ENCODE measurements around the gene GALNT10.
"Not testable (repeated sequence)": the region's sequence is repeated elsewhere in the genome, so short reads cannot be mapped to it uniquely, and the experiment has no call there.

Gene GALNT10

GRCh38 chr5:154190595-154191304, at the start of gene GALNT10:
Gene GALNT10, plus strand, starts transcription at chr5:154190733. Its CDS starts 134 bp downstream, at chr5:154190867.
- Mint-ChIP-seq H3K4me1 (peaks cover 37% of the 10 kb centered on the region), H3K9me3 (no peaks in the 10 kb centered on the region), H3K27ac (peak within 1 kb of the TSS; percentile 96), H3K36me3 (peaks cover 18% of the 10 kb centered on the region), H3K4me3 (peak within 1 kb of the TSS; percentile 88)
- no peak for DNase-seq (ENCODE audit: low spot score in 2 of 2)
- ATAC-seq, result peak; percentile 83

GRCh38 chr5:154141745-154142221, 48.8 kb upstream of the GALNT10 start:
- DNase-seq (ENCODE audit: low spot score in 2 of 2) (no peak), ATAC-seq (no peak)
- Mint-ChIP-seq H3K9me3 (no peaks in the 10 kb centered on the region), H3K4me1 (no peaks in the 10 kb centered on the region), H3K4me3 (no peak overlapping the region), H3K27ac (no peak overlapping the region), H3K36me3 (no peaks in the 10 kb centered on the region)

GRCh38 chr5:154143211-154143641, 47.3 kb upstream of the GALNT10 start:
- Mint-ChIP-seq H3K9me3 (no peaks in the 10 kb centered on the region), H3K4me1 (no peaks in the 10 kb centered on the region), H3K27ac (no peak overlapping the region), H3K36me3 (no peaks in the 10 kb centered on the region), H3K4me3 (no peak overlapping the region)
- ATAC-seq (no peak), DNase-seq (ENCODE audit: low spot score in 2 of 2) (no peak)

- no peaks in the 10 kb centered on the region for H3K9me3 Mint-ChIP-seq
- no peak overlapping the region for H3K4me3 Mint-ChIP-seq
- ATAC-seq (no peak), DNase-seq (ENCODE audit: low spot score in 2 of 2) (no peak)
- H3K4me1 Mint-ChIP-seq, result no peaks in the 10 kb centered on the region
- no peaks in the 10 kb centered on the region for H3K36me3 Mint-ChIP-seq
- no peak overlapping the region for H3K27ac Mint-ChIP-seq
Measured at GRCh38 chr5:154145268-154145667, 45.3 kb upstream of the GALNT10 start.

GRCh38 chr5:154146409-154146808, 44.1 kb upstream of the GALNT10 start:
- H3K4me1 Mint-ChIP-seq, result no peaks in the 10 kb centered on the region
- H3K36me3 Mint-ChIP-seq, result no peaks in the 10 kb centered on the region
- DNase-seq (ENCODE audit: low spot score in 2 of 2) (peak in 1 of 2 donors; percentile 34), ATAC-seq (no peak)
- H3K9me3 Mint-ChIP-seq, result no peaks in the 10 kb centered on the region
- H3K27ac Mint-ChIP-seq, result no peak overlapping the region
- no peak overlapping the region for H3K4me3 Mint-ChIP-seq

GRCh38 chr5:154147666-154148065, 42.9 kb upstream of the GALNT10 start:
- no peak for ATAC-seq
- no peaks in the 10 kb centered on the region for H3K9me3 Mint-ChIP-seq
- no peaks in the 10 kb centered on the region for H3K36me3 Mint-ChIP-seq
- H3K27ac Mint-ChIP-seq, result no peak overlapping the region
- DNase-seq (ENCODE audit: low spot score in 2 of 2), result peak in 1 of 2 donors; percentile 7
- H3K4me1 Mint-ChIP-seq, result no peaks in the 10 kb centered on the region
- no peak overlapping the region for H3K4me3 Mint-ChIP-seq

- not testable (repeated sequence) for H3K4me3 Mint-ChIP-seq
Measured at GRCh38 chr5:154150471-154150870, 40.1 kb upstream of the GALNT10 start.

GRCh38 chr5:154157483-154158378, 32.8 kb upstream of the GALNT10 start:
- Mint-ChIP-seq H3K36me3 (no peaks in the 10 kb centered on the region), H3K4me1 (no peaks in the 10 kb centered on the region), H3K27ac (peak overlapping the region; percentile 3), H3K4me3 (no peak overlapping the region), H3K9me3 (no peaks in the 10 kb centered on the region)
- DNase-seq (ENCODE audit: low spot score in 2 of 2) (no peak), ATAC-seq (peak; percentile 19)

More at GRCh38 chr5:154150471-154150870, 40.1 kb upstream of the GALNT10 start:
- H3K27ac Mint-ChIP-seq; H3K36me3 Mint-ChIP-seq; ATAC-seq; H3K9me3 Mint-ChIP-seq; H3K4me1 Mint-ChIP-seq; DNase-seq (ENCODE audit: low spot score in 2 of 2): not testable (repeated sequence)

- Mint-ChIP-seq H3K36me3 (no peaks in the 10 kb centered on the region), H3K9me3 (no peaks in the 10 kb centered on the region), H3K27ac (peak overlapping the region; percentile 3), H3K4me1 (no peaks in the 10 kb centered on the region), H3K4me3 (no peak overlapping the region)
- ATAC-seq, result no peak
- DNase-seq (ENCODE audit: low spot score in 2 of 2), result no peak
Measured at GRCh38 chr5:154158379-154158737, 32.2 kb upstream of the GALNT10 start.

GRCh38 chr5:154159343-154159742, 31.2 kb upstream of the GALNT10 start:
- ATAC-seq (no peak), DNase-seq (ENCODE audit: low spot score in 2 of 2) (no peak)
- Mint-ChIP-seq H3K9me3 (no peaks in the 10 kb centered on the region), H3K4me1 (no peaks in the 10 kb centered on the region), H3K4me3 (no peak overlapping the region), H3K36me3 (no peaks in the 10 kb centered on the region), H3K27ac (no peak overlapping the region)

GRCh38 chr5:154162539-154163151, 27.9 kb upstream of the GALNT10 start:
- Mint-ChIP-seq H3K4me1 (no peaks in the 10 kb centered on the region), H3K36me3 (no peaks in the 10 kb centered on the region), H3K27ac (peak overlapping the region; percentile 18), H3K9me3 (no peaks in the 10 kb centered on the region), H3K4me3 (no peak overlapping the region)
- DNase-seq (ENCODE audit: low spot score in 2 of 2) (no peak), ATAC-seq (no peak)

GRCh38 chr5:154163327-154164248, 26.9 kb upstream of the GALNT10 start:
- Mint-ChIP-seq H3K36me3 (no peaks in the 10 kb centered on the region), H3K4me1 (no peaks in the 10 kb centered on the region), H3K9me3 (no peaks in the 10 kb centered on the region), H3K27ac (no peak overlapping the region), H3K4me3 (no peak overlapping the region)
- ATAC-seq (no peak), DNase-seq (ENCODE audit: low spot score in 2 of 2) (no peak)

- no peaks in the 10 kb centered on the region for H3K9me3 Mint-ChIP-seq
- no peak for ATAC-seq
- H3K36me3 Mint-ChIP-seq, result no peaks in the 10 kb centered on the region
- H3K4me3 Mint-ChIP-seq, result no peak overlapping the region
- no peaks in the 10 kb centered on the region for H3K4me1 Mint-ChIP-seq
- DNase-seq (ENCODE audit: low spot score in 2 of 2), result no peak
- no peak overlapping the region for H3K27ac Mint-ChIP-seq
Measured at GRCh38 chr5:154164249-154164581, 26.3 kb upstream of the GALNT10 start.

- H3K4me1 Mint-ChIP-seq, result no peaks in the 10 kb centered on the region
- H3K36me3 Mint-ChIP-seq, result no peaks in the 10 kb centered on the region
- ATAC-seq (no peak), DNase-seq (ENCODE audit: low spot score in 2 of 2) (no peak)
- no peaks in the 10 kb centered on the region for H3K9me3 Mint-ChIP-seq
- H3K4me3 Mint-ChIP-seq, result no peak overlapping the region
- no peak overlapping the region for H3K27ac Mint-ChIP-seq
Measured at GRCh38 chr5:154165886-154166285, 24.6 kb upstream of the GALNT10 start.

All from stimulated activated effector memory CD8-positive, alpha-beta T cell treated with anti-CD3 and anti-CD28 coated beads, Interleukin-12 subunit alpha, Interleukin-12 subunit beta, amount 100 ng/mL, for 72 hours (primary cell).